ENCODE measurements around the gene CRADD. TPM values are rescaled to one million over a fixed set of nuclear protein-coding genes. Genes with fewer than 3 reads are reported as not detected.

CRADD gene
- total RNA-seq, result 41.0 and 44.4 TPM in 2 replicates

GRCh38 chr12:93677195-93678064 is at the start of gene CRADD:
TSS of gene CRADD (plus strand) at chr12:93677375.

Other genes with a start within 250 kb of the CRADD start
- 75.2 and 78.7 TPM in 2 replicates for gene UBE2N, start 235.4 kb upstream of the CRADD start, total RNA-seq
- 68.8 and 78.2 TPM in 2 replicates for gene MRPL42, start 209.9 kb upstream of the CRADD start, total RNA-seq
- 63.2 and 72.0 TPM in 2 replicates for gene SOCS2, start 104.7 kb upstream of the CRADD start, total RNA-seq

Measured in bronchus fibroblast of lung (primary cell).